ENCODE data around the gene PSMA3. TPM values are rescaled to one million over a fixed set of nuclear protein-coding genes. Genes with fewer than 3 reads are reported as not detected.

The PSMA3 gene
- total RNA-seq, 1 donor from 2014 or later, result 232 TPM

GRCh38 chr14:58198086-58198485, 46.6 kb upstream of the PSMA3 start:
- FAIRE-seq (no peak), DNase-seq (ENCODE audit: low read depth) (no peak)
- H3K36me3 ChIP-seq (ENCODE audit: insufficient read depth, low read length), result no peaks in the 10 kb centered on the region
- H3K4me3 ChIP-seq (ENCODE audit: insufficient read depth, low read depth, low read length), result no peak overlapping the region
- no peaks in the 10 kb centered on the region for H3K9me3 Mint-ChIP-seq (ENCODE audit: unreplicated experiment)
- peaks cover 4% of the 10 kb centered on the region for H3K4me1 ChIP-seq (ENCODE audit: insufficient read depth, low read length)
- TF ChIP-seq EZH2 (IDR thresholded peaks at IDR 0.05; ENCODE audit: insufficient read depth, low read length), result no peak
- no peak for TF ChIP-seq CTCF (IDR thresholded peaks at IDR 0.05; ENCODE audit: insufficient read depth, low read depth, low read length)
- no peaks in the 10 kb centered on the region for H3K27me3 ChIP-seq (ENCODE audit: insufficient read depth, low read length)
- H3K27ac Mint-ChIP-seq (ENCODE audit: unreplicated experiment), result no peak overlapping the region
- no peak overlapping the region for H3K27ac ChIP-seq (ENCODE audit: low read depth, low read length)
- H3K4me3 Mint-ChIP-seq (ENCODE audit: unreplicated experiment), result no peak overlapping the region
- no peak overlapping the region for H3K9ac ChIP-seq (ENCODE audit: low read length)
- H3K4me1 Mint-ChIP-seq (ENCODE audit: low read depth, unreplicated experiment), result no peaks in the 10 kb centered on the region
- H4K20me1 ChIP-seq (ENCODE audit: insufficient read depth, low read length), result peaks cover 5% of the 10 kb centered on the region
- no peak overlapping the region for H3K4me2 ChIP-seq (ENCODE audit: low read length)
- no peaks in the 10 kb centered on the region for H3K9me3 ChIP-seq (ENCODE audit: insufficient read depth, low read depth, low read length)
- H3K79me2 ChIP-seq (ENCODE audit: insufficient read depth, low read length), result peaks cover 34% of the 10 kb centered on the region
- H3K27me3 Mint-ChIP-seq (ENCODE audit: low read depth, unreplicated experiment), result peaks cover 3% of the 10 kb centered on the region
- no peak overlapping the region for H2AFZ ChIP-seq (ENCODE audit: low read depth, low read length)
- H3K36me3 Mint-ChIP-seq (ENCODE audit: low read depth, unreplicated experiment), result no peaks in the 10 kb centered on the region

GRCh38 chr14:58199726-58200479, 44.7 kb upstream of the PSMA3 start, which contains the start of gene ACTR10:
Gene ACTR10, plus strand, starts transcription at chr14:58200149. Its CDS starts 69 bp downstream, at chr14:58200218.
- no peak for FAIRE-seq
- Histone ChIP-seq H3K79me2 (ENCODE audit: insufficient read depth, low read length) (peaks cover 48% of the 10 kb centered on the region), H2AFZ (ENCODE audit: low read depth, low read length) (peak within 1 kb of the TSS; percentile 81), H4K20me1 (ENCODE audit: insufficient read depth, low read length) (peaks cover 5% of the 10 kb centered on the region), H3K36me3 (ENCODE audit: insufficient read depth, low read length) (peaks cover 3% of the 10 kb centered on the region), H3K4me2 (ENCODE audit: low read length) (peak within 1 kb of the TSS; percentile 88), H3K9ac (ENCODE audit: low read length) (peak within 1 kb of the TSS; percentile 99), H3K9me3 (ENCODE audit: insufficient read depth, low read depth, low read length) (no peaks in the 10 kb centered on the region), H3K27me3 (ENCODE audit: insufficient read depth, low read length) (no peaks in the 10 kb centered on the region), H3K27ac (ENCODE audit: low read depth, low read length) (peak within 1 kb of the TSS; percentile 96), H3K4me3 (ENCODE audit: insufficient read depth, low read depth, low read length) (peak within 1 kb of the TSS; percentile 94), H3K4me1 (ENCODE audit: insufficient read depth, low read length) (peaks cover 4% of the 10 kb centered on the region)
- Mint-ChIP-seq H3K27ac (ENCODE audit: unreplicated experiment) (peak within 1 kb of the TSS; percentile 96), H3K27me3 (ENCODE audit: low read depth, unreplicated experiment) (no peaks in the 10 kb centered on the region), H3K4me3 (ENCODE audit: unreplicated experiment) (peak within 1 kb of the TSS; percentile 99), H3K36me3 (ENCODE audit: low read depth, unreplicated experiment) (no peaks in the 10 kb centered on the region), H3K4me1 (ENCODE audit: low read depth, unreplicated experiment) (no peaks in the 10 kb centered on the region), H3K9me3 (ENCODE audit: unreplicated experiment) (no peaks in the 10 kb centered on the region)
- no peak for TF ChIP-seq CTCF (IDR thresholded peaks at IDR 0.05; ENCODE audit: insufficient read depth, low read depth, low read length)
- TF ChIP-seq EZH2 (IDR thresholded peaks at IDR 0.05; ENCODE audit: insufficient read depth, low read length), result no peak
- peak; percentile 46 for DNase-seq (ENCODE audit: low read depth)

GRCh38 chr14:58200480-58200841, 44.2 kb upstream of the PSMA3 start:
- Histone ChIP-seq H3K36me3 (ENCODE audit: insufficient read depth, low read length) (peaks cover 3% of the 10 kb centered on the region), H3K27ac (ENCODE audit: low read depth, low read length) (peak overlapping the region; percentile 96), H3K4me2 (ENCODE audit: low read length) (peak overlapping the region; percentile 88), H3K4me3 (ENCODE audit: insufficient read depth, low read depth, low read length) (peak overlapping the region; percentile 94), H3K4me1 (ENCODE audit: insufficient read depth, low read length) (peaks cover 4% of the 10 kb centered on the region), H4K20me1 (ENCODE audit: insufficient read depth, low read length) (peaks cover 5% of the 10 kb centered on the region), H3K9ac (ENCODE audit: low read length) (peak overlapping the region; percentile 99), H3K79me2 (ENCODE audit: insufficient read depth, low read length) (peaks cover 48% of the 10 kb centered on the region), H3K27me3 (ENCODE audit: insufficient read depth, low read length) (no peaks in the 10 kb centered on the region), H2AFZ (ENCODE audit: low read depth, low read length) (peak overlapping the region; percentile 81), H3K9me3 (ENCODE audit: insufficient read depth, low read depth, low read length) (no peaks in the 10 kb centered on the region)
- peak; percentile 1 for DNase-seq (ENCODE audit: low read depth)
- no peak for FAIRE-seq
- H3K27ac Mint-ChIP-seq (ENCODE audit: unreplicated experiment), result peak overlapping the region; percentile 96
- no peaks in the 10 kb centered on the region for H3K36me3 Mint-ChIP-seq (ENCODE audit: low read depth, unreplicated experiment)
- no peaks in the 10 kb centered on the region for H3K27me3 Mint-ChIP-seq (ENCODE audit: low read depth, unreplicated experiment)
- H3K4me3 Mint-ChIP-seq (ENCODE audit: unreplicated experiment), result peak overlapping the region; percentile 99
- TF ChIP-seq EZH2 (IDR thresholded peaks at IDR 0.05; ENCODE audit: insufficient read depth, low read length) (no peak), CTCF (IDR thresholded peaks at IDR 0.05; ENCODE audit: insufficient read depth, low read depth, low read length) (no peak)
- H3K4me1 Mint-ChIP-seq (ENCODE audit: low read depth, unreplicated experiment), result no peaks in the 10 kb centered on the region
- no peaks in the 10 kb centered on the region for H3K9me3 Mint-ChIP-seq (ENCODE audit: unreplicated experiment)

Data from astrocyte (in vitro differentiated cells and primary cell).